NCI-H2081 (cell line): ENCODE measurements around the gene HLA-B.
"Not testable (repeated sequence)": the region's sequence is repeated elsewhere in the genome, so short reads cannot be mapped to it uniquely, and the experiment has no call there.

Experiments used
- DNase-seq, 2 experiments: peaks; one replicate each; lab custom pipeline; 2025; lab: John Stamatoyannopoulos, UW

The HLA-B gene

GRCh38 chr6:31383149-31383548, 26.2 kb upstream of the HLA-B start:
- DNase-seq = no peak

GRCh38 chr6:31381666-31382065, 24.7 kb upstream of the HLA-B start:
- no peak for DNase-seq

GRCh38 chr6:31379850-31380249, 22.9 kb upstream of the HLA-B start:
- DNase-seq = no peak

- no peak for DNase-seq
Measured at GRCh38 chr6:31378721-31379103, 21.7 kb upstream of the HLA-B start.

- DNase-seq = no peak
Measured at GRCh38 chr6:31378062-31378720, 21.2 kb upstream of the HLA-B start.

GRCh38 chr6:31377029-31377428, 20.1 kb upstream of the HLA-B start:
- no peak for DNase-seq

- no peak for DNase-seq
Measured at GRCh38 chr6:31375699-31376098, 18.7 kb upstream of the HLA-B start.

- not testable (repeated sequence) for DNase-seq
Measured at GRCh38 chr6:31374118-31374517, 17.1 kb upstream of the HLA-B start.

GRCh38 chr6:31368461-31368860, 11.5 kb upstream of the HLA-B start:
- DNase-seq = no peak

- DNase-seq = peak; percentile 76 to 81
Measured at GRCh38 chr6:31366693-31367470, 9.9 kb upstream of the HLA-B start.

- DNase-seq = no peak
Measured at GRCh38 chr6:31365864-31366263, 8.9 kb upstream of the HLA-B start.

GRCh38 chr6:31363811-31364210, 6.8 kb upstream of the HLA-B start:
- DNase-seq = no peak

- no peak for DNase-seq
Measured at GRCh38 chr6:31362751-31363150, 5.8 kb upstream of the HLA-B start.

GRCh38 chr6:31359581-31359980, 2.6 kb upstream of the HLA-B start:
- no peak for DNase-seq

GRCh38 chr6:31358302-31358701, 1.3 kb upstream of the HLA-B start:
- DNase-seq = no peak

- no peak for DNase-seq
Measured at GRCh38 chr6:31357886-31358285, 907 bp upstream of the HLA-B start.

GRCh38 chr6:31356216-31356945, 598 bp downstream of the HLA-B start:
- DNase-seq = no peak

- DNase-seq = no peak
Measured at GRCh38 chr6:31355583-31355948, 1.4 kb downstream of the HLA-B start.

GRCh38 chr6:31354864-31355582, 2.0 kb downstream of the HLA-B start:
- DNase-seq = no peak

GRCh38 chr6:31354158-31354863, 2.7 kb downstream of the HLA-B start:
- no peak for DNase-seq

GRCh38 chr6:31353384-31353945, 3.5 kb downstream of the HLA-B start:
- no peak for DNase-seq
